NCI-H1092 treated with DMSO at 0.1 percent for 48 hours (cell line): ENCODE data around the gene ADAMTS17.
"Not testable (repeated sequence)": the region's sequence is repeated elsewhere in the genome, so short reads cannot be mapped to it uniquely, and the experiment has no call there.

Source experiments
- DNase-seq: peaks from one replicate; lab custom pipeline; 2025; lab: John Stamatoyannopoulos, UW

Gene ADAMTS17

GRCh38 chr15:99997112-99997651 is 344.6 kb downstream of the ADAMTS17 start:
- no peak for DNase-seq

- no peak for DNase-seq
Observed at GRCh38 chr15:99996660-99997059, 345.1 kb downstream of the ADAMTS17 start.

- no peak for DNase-seq
Observed at GRCh38 chr15:99995543-99995942, 346.2 kb downstream of the ADAMTS17 start.

- DNase-seq, result no peak
Observed at GRCh38 chr15:99994849-99995248, 346.9 kb downstream of the ADAMTS17 start.

GRCh38 chr15:99993681-99994131 is 348.1 kb downstream of the ADAMTS17 start:
- no peak for DNase-seq

GRCh38 chr15:99993262-99993661 is 348.5 kb downstream of the ADAMTS17 start:
- no peak for DNase-seq

GRCh38 chr15:99992611-99993231 is 349.1 kb downstream of the ADAMTS17 start:
- no peak for DNase-seq

- no peak for DNase-seq
Observed at GRCh38 chr15:99989095-99989494, 352.7 kb downstream of the ADAMTS17 start.

- DNase-seq, result no peak
Observed at GRCh38 chr15:99987701-99988100, 354.1 kb downstream of the ADAMTS17 start.

- no peak for DNase-seq
Observed at GRCh38 chr15:99987119-99987506, 354.7 kb downstream of the ADAMTS17 start.

GRCh38 chr15:99986297-99987118 is 355.3 kb downstream of the ADAMTS17 start:
- DNase-seq, result no peak

GRCh38 chr15:99985878-99986277 is 355.9 kb downstream of the ADAMTS17 start:
- no peak for DNase-seq

GRCh38 chr15:99984491-99985243 is 357.1 kb downstream of the ADAMTS17 start:
- no peak for DNase-seq

- DNase-seq, result no peak
Observed at GRCh38 chr15:99983886-99984286, 357.9 kb downstream of the ADAMTS17 start.

GRCh38 chr15:99983171-99983885 is 358.4 kb downstream of the ADAMTS17 start:
- no peak for DNase-seq

GRCh38 chr15:99982662-99983061 is 359.1 kb downstream of the ADAMTS17 start:
- DNase-seq, result no peak

- no peak for DNase-seq
Observed at GRCh38 chr15:99981839-99982658, 359.7 kb downstream of the ADAMTS17 start.

GRCh38 chr15:99981191-99981647 is 360.6 kb downstream of the ADAMTS17 start:
- DNase-seq, result no peak

GRCh38 chr15:99980752-99981151 is 361.0 kb downstream of the ADAMTS17 start:
- no peak for DNase-seq

GRCh38 chr15:99979886-99980285 is 361.9 kb downstream of the ADAMTS17 start:
- not testable (repeated sequence) for DNase-seq

GRCh38 chr15:99979371-99979770 is 362.4 kb downstream of the ADAMTS17 start:
- DNase-seq, result no peak
